HCT116 (cell line): ENCODE results near the gene SOCS7.

Experiments used
- EZH2 ChIP-seq: fragments of 200-600 bp; sonication (generic); IDR thresholded peaks from 2 replicates; pipeline ENCODE4 v1.6.1; 2017; ENCODE audit warnings: antibody characterized with exemption, mixed run types
- EZH2phosphoT487 ChIP-seq: fragments of 200-600 bp; IDR thresholded peaks from 2 replicates; pipeline ENCODE4 v1.6.1; 2018; ENCODE audit warnings: antibody characterized with exemption, borderline replicate concordance
- JUND ChIP-seq: IDR thresholded peaks from 2 replicates; pipeline ENCODE4 v1.6.1; 2012
- POLR2A ChIP-seq: IDR thresholded peaks from 2 replicates; pipeline ENCODE4 v1.7.0; 2011; ENCODE audit warnings: borderline replicate concordance; ENCODE audit not compliant: insufficient read depth, insufficient read length; ENCODE audit errors: extremely low read depth
- SP1 ChIP-seq: IDR thresholded peaks from 2 replicates; pipeline ENCODE4 v1.6.1; 2012; ENCODE audit warnings: low read depth
- YY1 ChIP-seq: IDR thresholded peaks from 2 replicates; pipeline ENCODE4 v1.6.1; 2011; ENCODE audit warnings: low read length, low read depth, moderate library complexity, mild to moderate bottlenecking; ENCODE audit not compliant: insufficient replicate concordance; ENCODE audit errors: extremely low read depth
- TF ChIP-seq, protein P1 (sequence below), 3 experiments: fragments of 200-600 bp in 1 of 3; sonication (generic) in 1 of 3; IDR thresholded peaks in 2 of 3; conservative IDR thresholded peaks in 1 of 3; 2 replicates each; pipeline ENCODE4 v1.5.1; 2012 to 2017; ENCODE audit warnings: low read depth in 2 of 3, low read length in 2 of 3, antibody characterized with exemption in 1 of 3, borderline replicate concordance in 1 of 3, control low read depth in 1 of 3, mild to moderate bottlenecking in 1 of 3, mixed read lengths in 1 of 3, mixed run types in 1 of 3, moderate library complexity in 1 of 3; ENCODE audit not compliant: insufficient read depth in 1 of 3

DNA sequence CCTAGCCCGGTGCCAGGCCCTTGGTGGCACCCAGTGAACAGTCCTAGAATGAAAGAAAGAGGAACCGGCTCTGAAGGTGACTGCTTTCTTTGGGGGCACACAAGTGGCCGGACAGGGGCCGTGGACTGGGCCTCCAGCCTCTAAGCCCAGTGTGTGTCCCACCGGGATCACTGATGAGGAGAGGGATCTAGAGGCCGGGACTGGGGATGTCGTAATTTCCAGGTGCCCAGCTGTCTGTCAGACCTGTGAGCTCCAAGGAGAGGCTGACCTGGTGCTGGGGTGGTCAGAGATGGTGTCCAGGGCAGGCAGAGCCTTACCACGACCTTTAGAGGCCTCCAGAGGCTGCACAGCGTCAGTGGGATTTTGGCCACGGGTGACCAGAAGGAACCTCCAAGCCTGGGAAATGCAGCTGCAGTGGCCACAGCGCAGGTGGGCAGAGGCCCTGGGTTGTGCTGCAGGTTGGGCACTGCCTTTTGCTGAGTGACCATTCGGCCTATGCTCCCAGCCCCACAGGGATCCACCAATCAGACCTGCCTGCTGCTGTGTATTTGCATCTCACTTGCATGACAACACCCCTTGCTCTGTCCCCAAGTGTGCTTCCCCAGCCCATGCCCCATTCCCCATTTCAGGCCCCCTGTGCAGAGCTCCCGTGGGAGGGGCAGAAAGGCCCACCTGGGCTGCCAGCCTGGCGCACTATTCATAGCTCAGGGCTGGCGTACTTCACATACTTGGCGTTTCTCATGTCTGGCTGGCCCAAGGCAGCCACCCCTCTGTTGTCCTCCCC lies 89.2 kb downstream of the SOCS7 start:
- TF ChIP-seq, protein P1, sequence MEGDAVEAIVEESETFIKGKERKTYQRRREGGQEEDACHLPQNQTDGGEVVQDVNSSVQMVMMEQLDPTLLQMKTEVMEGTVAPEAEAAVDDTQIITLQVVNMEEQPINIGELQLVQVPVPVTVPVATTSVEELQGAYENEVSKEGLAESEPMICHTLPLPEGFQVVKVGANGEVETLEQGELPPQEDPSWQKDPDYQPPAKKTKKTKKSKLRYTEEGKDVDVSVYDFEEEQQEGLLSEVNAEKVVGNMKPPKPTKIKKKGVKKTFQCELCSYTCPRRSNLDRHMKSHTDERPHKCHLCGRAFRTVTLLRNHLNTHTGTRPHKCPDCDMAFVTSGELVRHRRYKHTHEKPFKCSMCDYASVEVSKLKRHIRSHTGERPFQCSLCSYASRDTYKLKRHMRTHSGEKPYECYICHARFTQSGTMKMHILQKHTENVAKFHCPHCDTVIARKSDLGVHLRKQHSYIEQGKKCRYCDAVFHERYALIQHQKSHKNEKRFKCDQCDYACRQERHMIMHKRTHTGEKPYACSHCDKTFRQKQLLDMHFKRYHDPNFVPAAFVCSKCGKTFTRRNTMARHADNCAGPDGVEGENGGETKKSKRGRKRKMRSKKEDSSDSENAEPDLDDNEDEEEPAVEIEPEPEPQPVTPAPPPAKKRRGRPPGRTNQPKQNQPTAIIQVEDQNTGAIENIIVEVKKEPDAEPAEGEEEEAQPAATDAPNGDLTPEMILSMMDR (IDR thresholded peaks at IDR 0.05 in 2 of 3, conservative IDR thresholded peaks at IDR 0.05 in 1 of 3; ENCODE audit: borderline replicate concordance in 1 of 3, insufficient read depth in 1 of 3, low read depth in 2 of 3, low read length in 2 of 3) = no peak
- no peak for TF ChIP-seq EZH2
- TF ChIP-seq YY1 = no peak
- no peak for TF ChIP-seq JUND
- no peak for TF ChIP-seq POLR2A
- no peak for TF ChIP-seq SP1
- no peak for TF ChIP-seq EZH2phosphoT487
